Transverse colon (tissue), 4 donors: ENCODE results near the gene MTHFD1L. TPM values are rescaled to one million over a fixed set of nuclear protein-coding genes. Genes with fewer than 3 reads are reported as not detected.

ENCODE experiments used
- DNase-seq: peaks from one replicate; pipeline ENCODE4 v3.0.0-alpha.2; 2019
- H3K27ac ChIP-seq, 4 donors: fragments of 200-600 bp; sonication (generic); 2 replicates each; pipeline ENCODE4 v1.5.1; 2016 to 2018; ENCODE audit warnings: inconsistent platforms in 4 of 4
- H3K27me3 ChIP-seq: fragments of 200-600 bp; sonication (generic); 2 replicates; pipeline ENCODE4 v1.5.1; 2017; ENCODE audit warnings: inconsistent platforms
- H3K36me3 ChIP-seq, 4 donors: fragments of 200-600 bp; sonication (generic); 2 replicates each; pipeline ENCODE4 v1.5.1; 2017 to 2019; ENCODE audit warnings: inconsistent platforms in 4 of 4
- H3K4me1 ChIP-seq, 4 donors: fragments of 200-600 bp; sonication (generic); 2 replicates each; pipeline ENCODE4 v1.5.1; 2017 to 2020; ENCODE audit warnings: inconsistent platforms in 4 of 4
- H3K4me3 ChIP-seq, 4 donors: fragments of 200-600 bp; sonication (generic); 1 replicate in 1 of 4; 2 replicates in 3 of 4; pipeline versions ENCODE4 v1.5.1 to v1.6.1; 2017 to 2019; ENCODE audit warnings: inconsistent platforms in 4 of 4
- H3K9me3 ChIP-seq, 2 donors: fragments of 200-600 bp; sonication (generic); 2 replicates each; pipeline ENCODE4 v1.5.1; 2017 to 2019; ENCODE audit warnings: inconsistent platforms in 2 of 2
- CTCF ChIP-seq, 5 experiments: fragments of 200-600 bp in 3 of 5; fragments of 450-650 bp in 2 of 5; sonication (generic) in 3 of 5; IDR thresholded peaks; 1 replicate in 2 of 5; 2 replicates in 3 of 5; pipeline ENCODE4 v1.5.1; 2016 to 2017; ENCODE audit warnings: antibody characterized with exemption in 5 of 5, inconsistent platforms in 3 of 5, mild to moderate bottlenecking in 2 of 5, moderate library complexity in 1 of 5
- EP300 ChIP-seq: sonication (generic); formaldehyde crosslinking; IDR thresholded peaks from one replicate; pipeline ENCODE4 v1.6.1; 2017; ENCODE audit warnings: antibody characterized with exemption, low read depth
- POLR2A ChIP-seq: fragments of 450-650 bp; IDR thresholded peaks from one replicate; pipeline ENCODE4 v1.6.1; 2016; ENCODE audit warnings: antibody characterized with exemption, mild to moderate bottlenecking, moderate library complexity
- POLR2AphosphoS5 ChIP-seq, 3 donors: sonication (generic); formaldehyde crosslinking; IDR thresholded peaks; one replicate each; pipeline ENCODE4 v1.6.1; 2016; ENCODE audit warnings: antibody characterized with exemption in 3 of 3
- WGBS, 2 donors: methylation state at CpG; one replicate each; pipeline ENCODE4 v1.1.5; 2018; ENCODE audit warnings: low coverage in 1 of 2; 5-methylcytosine and 5-hydroxymethylcytosine counted together
- in situ Hi-C, 4 donors: fragments of 200-750 bp; cut with MboI; loops; one replicate each; pipeline versions ENCODE4 v1.15.0 to v1.15.1; 2017; ENCODE audit warnings: low sequenced_read_pairs in 3 of 4, low pct_ligation_motif_present in 1 of 4, low pct_unique_long_range_greater_than_20kb in 1 of 4
- intact Hi-C: fragments of 100-400 bp; cut with DNase I; formaldehyde crosslinking; loops from one replicate; pipeline ENCODE4 v1.15.1; 2023; ENCODE audit warnings: low total_unique reads
- total RNA-seq, 4 donors: library from RNA; depleted of rRNA; stranded (reverse); fragments of >200 nt; gene quantifications; one replicate each; pipeline ENCODE4 v1.1.0, GENCODE V29; 2016

The MTHFD1L gene
- total RNA-seq, 4 donors from 2014 or later = 0.82 to 10.1 (median 5.4) TPM

GRCh38 chr6:151088963-151089362 is 223.5 kb downstream of the MTHFD1L start:
- in situ Hi-C loops = no loop called here
- Histone ChIP-seq H3K36me3 (no peaks in the 10 kb centered on the region), H3K27ac (no peak overlapping the region), H3K9me3 (no peaks in the 10 kb centered on the region), H3K4me1 (no peaks in the 10 kb centered on the region), H3K27me3 (no peaks in the 10 kb centered on the region), H3K4me3 (no peak overlapping the region)
- no peak for DNase-seq
- WGBS, 2 donors = 90% methylated on average over 3 of the region's 3 CpGs; no CpG with 5 or more reads in 1 of the 2 donors
- intact Hi-C loops = no loop called here
- no peak for TF ChIP-seq POLR2A
- no peak for TF ChIP-seq EP300
- no peak for TF ChIP-seq POLR2AphosphoS5 (IDR thresholded peaks at IDR 0.05)
- TF ChIP-seq CTCF (IDR thresholded peaks at IDR 0.05) = no peak

- no peaks in the 10 kb centered on the region for H3K4me1 ChIP-seq
- TF ChIP-seq EP300 = no peak
- TF ChIP-seq POLR2AphosphoS5 (IDR thresholded peaks at IDR 0.05) = no peak
- TF ChIP-seq CTCF (IDR thresholded peaks at IDR 0.05) = no peak
- no peak for TF ChIP-seq POLR2A
- in situ Hi-C loops (no loop called here), intact Hi-C loops (no loop called here)
- no peaks in the 10 kb centered on the region for H3K36me3 ChIP-seq
- H3K27ac ChIP-seq = no peak overlapping the region
- DNase-seq = no peak
- 89 to 92% methylated on average over 2 to 4 of the region's 4 CpGs for WGBS, 2 donors
- no peaks in the 10 kb centered on the region for H3K27me3 ChIP-seq
- H3K4me3 ChIP-seq = no peak overlapping the region
- no peaks in the 10 kb centered on the region for H3K9me3 ChIP-seq
Observed at GRCh38 chr6:151089978-151090377, 224.5 kb downstream of the MTHFD1L start.

- no peak for TF ChIP-seq POLR2AphosphoS5 (IDR thresholded peaks at IDR 0.05)
- no peak for TF ChIP-seq EP300
- no peak for TF ChIP-seq POLR2A
- TF ChIP-seq CTCF (IDR thresholded peaks at IDR 0.05) = no peak
- H3K36me3 ChIP-seq = no peaks in the 10 kb centered on the region
- no peaks in the 10 kb centered on the region for H3K4me1 ChIP-seq
- H3K27me3 ChIP-seq = no peaks in the 10 kb centered on the region
- 91 to 92% methylated on average over 4 of the region's 4 CpGs for WGBS, 2 donors
- no peak overlapping the region for H3K4me3 ChIP-seq
- no peak for DNase-seq
- intact Hi-C loops (no loop called here), in situ Hi-C loops (no loop called here)
- H3K9me3 ChIP-seq = no peaks in the 10 kb centered on the region
- H3K27ac ChIP-seq = no peak overlapping the region
Observed at GRCh38 chr6:151091571-151091970, 226.1 kb downstream of the MTHFD1L start.

GRCh38 chr6:151092591-151092990 is 227.1 kb downstream of the MTHFD1L start:
- TF ChIP-seq POLR2AphosphoS5 (IDR thresholded peaks at IDR 0.05) = no peak
- no peak for TF ChIP-seq EP300
- no peak for TF ChIP-seq CTCF (IDR thresholded peaks at IDR 0.05)
- no peak for TF ChIP-seq POLR2A
- DNase-seq = no peak
- Histone ChIP-seq H3K27ac (no peak overlapping the region), H3K4me3 (no peak overlapping the region), H3K36me3 (no peaks in the 10 kb centered on the region), H3K4me1 (no peaks in the 10 kb centered on the region), H3K27me3 (no peaks in the 10 kb centered on the region), H3K9me3 (no peaks in the 10 kb centered on the region)
- intact Hi-C loops (no loop called here), in situ Hi-C loops (no loop called here)
- WGBS, 2 donors = 61 to 92% methylated on average over 5 of the region's 5 CpGs
